Measurements from ENCODE around the gene SNCB. TPM values are rescaled to one million over a fixed set of nuclear protein-coding genes. Genes with fewer than 3 reads are reported as not detected.

Gene SNCB
- total RNA-seq, 1 experiment from 2014 or later: 6.8 TPM

DNA sequence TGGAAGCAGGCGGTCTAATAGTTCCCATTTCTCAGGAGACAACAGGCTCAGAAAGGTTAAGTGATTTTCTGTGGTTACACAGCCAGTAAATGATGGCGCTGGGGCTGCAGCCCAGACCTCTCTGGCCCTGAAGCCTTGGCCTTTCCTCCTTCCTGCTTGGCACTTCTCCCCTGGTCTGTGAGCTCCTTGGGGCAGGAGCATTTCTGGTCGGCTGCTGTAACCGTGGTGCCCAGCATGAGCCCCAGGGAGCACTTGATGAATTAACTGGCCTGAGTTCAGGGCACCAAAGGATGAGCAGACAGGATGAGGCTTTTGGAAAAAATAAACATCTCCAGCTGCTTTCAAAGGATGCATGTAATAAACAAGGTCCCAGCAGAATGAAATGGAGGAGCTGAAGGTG, 51.0 kb downstream of the SNCB start (continued):
- TF ChIP-seq, protein P1, sequence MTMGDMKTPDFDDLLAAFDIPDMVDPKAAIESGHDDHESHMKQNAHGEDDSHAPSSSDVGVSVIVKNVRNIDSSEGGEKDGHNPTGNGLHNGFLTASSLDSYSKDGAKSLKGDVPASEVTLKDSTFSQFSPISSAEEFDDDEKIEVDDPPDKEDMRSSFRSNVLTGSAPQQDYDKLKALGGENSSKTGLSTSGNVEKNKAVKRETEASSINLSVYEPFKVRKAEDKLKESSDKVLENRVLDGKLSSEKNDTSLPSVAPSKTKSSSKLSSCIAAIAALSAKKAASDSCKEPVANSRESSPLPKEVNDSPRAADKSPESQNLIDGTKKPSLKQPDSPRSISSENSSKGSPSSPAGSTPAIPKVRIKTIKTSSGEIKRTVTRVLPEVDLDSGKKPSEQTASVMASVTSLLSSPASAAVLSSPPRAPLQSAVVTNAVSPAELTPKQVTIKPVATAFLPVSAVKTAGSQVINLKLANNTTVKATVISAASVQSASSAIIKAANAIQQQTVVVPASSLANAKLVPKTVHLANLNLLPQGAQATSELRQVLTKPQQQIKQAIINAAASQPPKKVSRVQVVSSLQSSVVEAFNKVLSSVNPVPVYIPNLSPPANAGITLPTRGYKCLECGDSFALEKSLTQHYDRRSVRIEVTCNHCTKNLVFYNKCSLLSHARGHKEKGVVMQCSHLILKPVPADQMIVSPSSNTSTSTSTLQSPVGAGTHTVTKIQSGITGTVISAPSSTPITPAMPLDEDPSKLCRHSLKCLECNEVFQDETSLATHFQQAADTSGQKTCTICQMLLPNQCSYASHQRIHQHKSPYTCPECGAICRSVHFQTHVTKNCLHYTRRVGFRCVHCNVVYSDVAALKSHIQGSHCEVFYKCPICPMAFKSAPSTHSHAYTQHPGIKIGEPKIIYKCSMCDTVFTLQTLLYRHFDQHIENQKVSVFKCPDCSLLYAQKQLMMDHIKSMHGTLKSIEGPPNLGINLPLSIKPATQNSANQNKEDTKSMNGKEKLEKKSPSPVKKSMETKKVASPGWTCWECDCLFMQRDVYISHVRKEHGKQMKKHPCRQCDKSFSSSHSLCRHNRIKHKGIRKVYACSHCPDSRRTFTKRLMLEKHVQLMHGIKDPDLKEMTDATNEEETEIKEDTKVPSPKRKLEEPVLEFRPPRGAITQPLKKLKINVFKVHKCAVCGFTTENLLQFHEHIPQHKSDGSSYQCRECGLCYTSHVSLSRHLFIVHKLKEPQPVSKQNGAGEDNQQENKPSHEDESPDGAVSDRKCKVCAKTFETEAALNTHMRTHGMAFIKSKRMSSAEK (CRISPR knock-in tag; IDR thresholded peaks at IDR 0.05; ENCODE audit: borderline replicate concordance): no peak

DNA sequence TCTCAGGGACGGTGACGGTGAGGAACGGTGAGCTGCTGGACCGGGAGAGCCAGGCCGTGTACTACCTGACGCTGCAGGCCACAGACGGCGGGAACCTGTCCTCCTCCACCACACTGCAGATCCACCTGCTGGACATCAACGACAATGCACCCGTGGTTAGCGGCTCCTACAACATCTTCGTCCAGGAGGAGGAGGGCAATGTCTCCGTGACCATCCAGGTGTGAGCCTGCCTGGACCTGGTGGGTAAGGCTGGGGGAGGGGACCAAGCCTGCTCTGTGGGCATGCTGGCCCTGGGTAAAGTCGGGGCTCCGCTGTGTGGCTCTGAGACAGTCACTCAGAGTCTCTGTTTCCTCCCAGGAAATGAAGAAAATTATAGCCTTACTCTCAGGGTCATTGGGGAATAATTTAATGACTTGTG, 51.9 kb downstream of the SNCB start:
- peaks cover 8% of the 10 kb centered on the region for H3K27me3 Mint-ChIP-seq (ENCODE audit: low read depth)
- ChIA-PET POLR2A (interaction anchor here (1.0 kb wide), 1 partner anchor 41 kb away, joined by 3 read pairs; no protein-coding TSS in a partner anchor), CTCF (interaction anchor here (1.0 to 2.8 kb wide), 22 partner anchors 8 to 849 kb away, joined by 3 to 21 read pairs (median 5); partner anchors contain the start of genes CLTB, RNF44 and TSPAN17)
- no peak overlapping the region for H3K27ac Mint-ChIP-seq
- DNase-seq (ENCODE audit: low spot score): peak; percentile 90
- H3K4me1 Mint-ChIP-seq: peaks cover 2% of the 10 kb centered on the region
- TF ChIP-seq ZNF232 (CRISPR knock-in tag; IDR thresholded peaks at IDR 0.05) (no peak), SP1 (CRISPR knock-in tag; conservative IDR thresholded peaks at IDR 0.05) (no peak), ELF4 (CRISPR knock-in tag; IDR thresholded peaks at IDR 0.05; ENCODE audit: low read depth) (no peak), FOXP1 (CRISPR knock-in tag; IDR thresholded peaks at IDR 0.05; ENCODE audit: borderline replicate concordance) (peak; percentile 77; the same call in 1 of the 2 replicates), ETV6 (CRISPR knock-in tag; IDR thresholded peaks at IDR 0.05) (0 out of 2 replicates have a peak, but pooled peaks have one; percentile 25)
- TF ChIP-seq, protein P2, sequence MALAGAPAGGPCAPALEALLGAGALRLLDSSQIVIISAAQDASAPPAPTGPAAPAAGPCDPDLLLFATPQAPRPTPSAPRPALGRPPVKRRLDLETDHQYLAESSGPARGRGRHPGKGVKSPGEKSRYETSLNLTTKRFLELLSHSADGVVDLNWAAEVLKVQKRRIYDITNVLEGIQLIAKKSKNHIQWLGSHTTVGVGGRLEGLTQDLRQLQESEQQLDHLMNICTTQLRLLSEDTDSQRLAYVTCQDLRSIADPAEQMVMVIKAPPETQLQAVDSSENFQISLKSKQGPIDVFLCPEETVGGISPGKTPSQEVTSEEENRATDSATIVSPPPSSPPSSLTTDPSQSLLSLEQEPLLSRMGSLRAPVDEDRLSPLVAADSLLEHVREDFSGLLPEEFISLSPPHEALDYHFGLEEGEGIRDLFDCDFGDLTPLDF (CRISPR knock-in tag; IDR thresholded peaks at IDR 0.05): 0 out of 2 replicates have a peak, but pooled peaks have one; percentile 67
- TF ChIP-seq, protein P3, sequence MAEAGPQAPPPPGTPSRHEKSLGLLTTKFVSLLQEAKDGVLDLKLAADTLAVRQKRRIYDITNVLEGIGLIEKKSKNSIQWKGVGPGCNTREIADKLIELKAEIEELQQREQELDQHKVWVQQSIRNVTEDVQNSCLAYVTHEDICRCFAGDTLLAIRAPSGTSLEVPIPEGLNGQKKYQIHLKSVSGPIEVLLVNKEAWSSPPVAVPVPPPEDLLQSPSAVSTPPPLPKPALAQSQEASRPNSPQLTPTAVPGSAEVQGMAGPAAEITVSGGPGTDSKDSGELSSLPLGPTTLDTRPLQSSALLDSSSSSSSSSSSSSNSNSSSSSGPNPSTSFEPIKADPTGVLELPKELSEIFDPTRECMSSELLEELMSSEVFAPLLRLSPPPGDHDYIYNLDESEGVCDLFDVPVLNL (CRISPR knock-in tag; IDR thresholded peaks at IDR 0.05; ENCODE audit: borderline replicate concordance, low read depth): peak; percentile 82; the same call in 1 of the 2 replicates
- TF ChIP-seq, protein P4, sequence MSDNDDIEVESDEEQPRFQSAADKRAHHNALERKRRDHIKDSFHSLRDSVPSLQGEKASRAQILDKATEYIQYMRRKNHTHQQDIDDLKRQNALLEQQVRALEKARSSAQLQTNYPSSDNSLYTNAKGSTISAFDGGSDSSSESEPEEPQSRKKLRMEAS (CRISPR knock-in tag; IDR thresholded peaks at IDR 0.05): peak; percentile 43; the same call in 1 of the 2 replicates
- TF ChIP-seq, protein P5, sequence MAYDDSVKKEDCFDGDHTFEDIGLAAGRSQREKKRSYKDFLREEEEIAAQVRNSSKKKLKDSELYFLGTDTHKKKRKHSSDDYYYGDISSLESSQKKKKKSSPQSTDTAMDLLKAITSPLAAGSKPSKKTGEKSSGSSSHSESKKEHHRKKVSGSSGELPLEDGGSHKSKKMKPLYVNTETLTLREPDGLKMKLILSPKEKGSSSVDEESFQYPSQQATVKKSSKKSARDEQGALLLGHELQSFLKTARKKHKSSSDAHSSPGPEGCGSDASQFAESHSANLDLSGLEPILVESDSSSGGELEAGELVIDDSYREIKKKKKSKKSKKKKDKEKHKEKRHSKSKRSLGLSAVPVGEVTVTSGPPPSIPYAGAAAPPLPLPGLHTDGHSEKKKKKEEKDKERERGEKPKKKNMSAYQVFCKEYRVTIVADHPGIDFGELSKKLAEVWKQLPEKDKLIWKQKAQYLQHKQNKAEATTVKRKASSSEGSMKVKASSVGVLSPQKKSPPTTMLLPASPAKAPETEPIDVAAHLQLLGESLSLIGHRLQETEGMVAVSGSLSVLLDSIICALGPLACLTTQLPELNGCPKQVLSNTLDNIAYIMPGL (CRISPR knock-in tag; IDR thresholded peaks at IDR 0.05): 0 out of 2 replicates have a peak, but pooled peaks have one; percentile 50
- TF ChIP-seq, protein P6, sequence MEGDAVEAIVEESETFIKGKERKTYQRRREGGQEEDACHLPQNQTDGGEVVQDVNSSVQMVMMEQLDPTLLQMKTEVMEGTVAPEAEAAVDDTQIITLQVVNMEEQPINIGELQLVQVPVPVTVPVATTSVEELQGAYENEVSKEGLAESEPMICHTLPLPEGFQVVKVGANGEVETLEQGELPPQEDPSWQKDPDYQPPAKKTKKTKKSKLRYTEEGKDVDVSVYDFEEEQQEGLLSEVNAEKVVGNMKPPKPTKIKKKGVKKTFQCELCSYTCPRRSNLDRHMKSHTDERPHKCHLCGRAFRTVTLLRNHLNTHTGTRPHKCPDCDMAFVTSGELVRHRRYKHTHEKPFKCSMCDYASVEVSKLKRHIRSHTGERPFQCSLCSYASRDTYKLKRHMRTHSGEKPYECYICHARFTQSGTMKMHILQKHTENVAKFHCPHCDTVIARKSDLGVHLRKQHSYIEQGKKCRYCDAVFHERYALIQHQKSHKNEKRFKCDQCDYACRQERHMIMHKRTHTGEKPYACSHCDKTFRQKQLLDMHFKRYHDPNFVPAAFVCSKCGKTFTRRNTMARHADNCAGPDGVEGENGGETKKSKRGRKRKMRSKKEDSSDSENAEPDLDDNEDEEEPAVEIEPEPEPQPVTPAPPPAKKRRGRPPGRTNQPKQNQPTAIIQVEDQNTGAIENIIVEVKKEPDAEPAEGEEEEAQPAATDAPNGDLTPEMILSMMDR (IDR thresholded peaks at IDR 0.05): peak; percentile 64
- TF ChIP-seq, protein P7, sequence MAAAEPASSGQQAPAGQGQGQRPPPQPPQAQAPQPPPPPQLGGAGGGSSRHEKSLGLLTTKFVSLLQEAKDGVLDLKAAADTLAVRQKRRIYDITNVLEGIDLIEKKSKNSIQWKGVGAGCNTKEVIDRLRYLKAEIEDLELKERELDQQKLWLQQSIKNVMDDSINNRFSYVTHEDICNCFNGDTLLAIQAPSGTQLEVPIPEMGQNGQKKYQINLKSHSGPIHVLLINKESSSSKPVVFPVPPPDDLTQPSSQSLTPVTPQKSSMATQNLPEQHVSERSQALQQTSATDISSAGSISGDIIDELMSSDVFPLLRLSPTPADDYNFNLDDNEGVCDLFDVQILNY (CRISPR knock-in tag; IDR thresholded peaks at IDR 0.05): peak; percentile 88; the same call in 1 of the 2 replicates
- no peaks in the 10 kb centered on the region for H3K36me3 Mint-ChIP-seq
- ATAC-seq: peak; percentile 86
- no peak overlapping the region for H3K4me3 Mint-ChIP-seq
- H3K9me3 Mint-ChIP-seq: no peaks in the 10 kb centered on the region
